GM12878 (cell line): ENCODE measurements around the gene IRF4. TPM values are rescaled to one million over a fixed set of nuclear protein-coding genes. Genes with fewer than 3 reads are reported as not detected.

Experiments
- ATAC-seq: fragments of 200-7000 bp; cut with Tn5 transposase; 3 replicates; pipeline ENCODE4 v1.9.1; 2020; ENCODE audit warnings: mild to moderate bottlenecking, moderate library complexity
- BruUV-seq: library from RNA; stranded (reverse); fragments of 400-500 nt; replicated peaks from 2 replicates; lab custom pipeline; 2021; lab: Mats Ljungman, UMichigan
- CTCF ChIA-PET: fragments of 300-600 bp; sonication (Branson Sonifier 250); formaldehyde crosslinking; extraction: SDS; loops from one replicate; lab custom pipeline; 2021; ENCODE audit warnings: inconsistent platforms; lab: Yijun Ruan, JAX
- POLR2A ChIA-PET: fragments of 350-600 bp; formaldehyde crosslinking; extraction: SDS; loops from one replicate; lab custom pipeline; 2021; ENCODE audit warnings: inconsistent platforms; lab: Charles Lee
- RAD21 ChIA-PET: fragments of 300-600 bp; sonication (Branson Sonifier 250); formaldehyde crosslinking; loops from one replicate; lab custom pipeline; 2023; ENCODE audit warnings: antibody characterized with exemption; ENCODE audit not compliant: unreplicated experiment; lab: Charles Lee
- SMC1A ChIA-PET: fragments of 300-600 bp; sonication (Branson Sonifier 250); formaldehyde crosslinking; loops from one replicate; lab custom pipeline; 2023; ENCODE audit not compliant: unreplicated experiment, uncharacterized antibody; lab: Charles Lee
- DNase-seq: peaks from one replicate; pipeline ENCODE4 v3.0.0-alpha.2; 2011; ENCODE audit warnings: low read depth, low spot score
- FAIRE-seq: peaks from 3 replicates; lab custom pipeline; 2011; peaks lifted over from hg19 to GRCh38; lab: Jason Lieb, UNC
- H2AFZ ChIP-seq: 2 replicates; pipeline ENCODE4 v1.6.0; 2011; ENCODE audit warnings: low read depth, low read length, control low read depth; ENCODE audit not compliant: control insufficient read depth
- H3K27ac ChIP-seq: 2 replicates; pipeline ENCODE4 v1.5.1; 2011; ENCODE audit warnings: control low read depth; ENCODE audit not compliant: control insufficient read depth, insufficient read depth
- H3K27me3 ChIP-seq, 2 experiments: replicated peaks in 1 of 2; 2 replicates each; pipeline versions ENCODE4 v1.6.0 to v1.6.1; 2011; ENCODE audit warnings: low read length in 1 of 2; ENCODE audit not compliant: control insufficient read depth in 2 of 2, insufficient read depth in 2 of 2
- H3K36me3 ChIP-seq, 2 experiments: 2 replicates each; pipeline ENCODE4 v1.5.1; 2011; ENCODE audit warnings: low read length in 1 of 2; ENCODE audit not compliant: control insufficient read depth in 2 of 2, insufficient read depth in 2 of 2
- H3K4me1 ChIP-seq: 2 replicates; pipeline ENCODE4 v1.6.1; 2011; ENCODE audit warnings: mild to moderate bottlenecking, low read length, moderate library complexity, mixed read lengths; ENCODE audit not compliant: control insufficient read depth, insufficient read depth
- H3K4me2 ChIP-seq: 2 replicates; pipeline ENCODE4 v1.6.0; 2011; ENCODE audit warnings: control low read depth; ENCODE audit not compliant: control insufficient read depth, insufficient read depth
- H3K4me3 ChIP-seq: fragments of 200-600 bp; sonication (generic); 2 replicates; pipeline ENCODE4 v1.5.1; 2016
- H3K79me2 ChIP-seq: 2 replicates; pipeline ENCODE4 v1.6.0; 2011; ENCODE audit warnings: low read length; ENCODE audit not compliant: control insufficient read depth, insufficient read depth
- H3K9ac ChIP-seq: 2 replicates; pipeline ENCODE4 v1.8.0; 2011; ENCODE audit warnings: low read length, control low read depth, mixed read lengths; ENCODE audit not compliant: control insufficient read depth, insufficient read depth
- H3K9me3 ChIP-seq: replicated peaks from 3 replicates; pipeline ENCODE4 v1.5.1; 2011; ENCODE audit warnings: mild to moderate bottlenecking, low read length; ENCODE audit not compliant: control insufficient read depth, insufficient read depth
- H4K20me1 ChIP-seq: 2 replicates; pipeline ENCODE4 v1.6.0; 2011; ENCODE audit not compliant: control insufficient read depth, insufficient read depth
- CBX5 ChIP-seq: sonication (generic); IDR thresholded peaks from 2 replicates; pipeline ENCODE4 v1.6.1; 2016; ENCODE audit warnings: low read depth, moderate library complexity, mild to moderate bottlenecking, inconsistent platforms
- IKZF2 ChIP-seq, 2 experiments: fragments of 450-650 bp; IDR thresholded peaks; 2 replicates each; pipeline ENCODE4 v1.6.1; 2017; ENCODE audit warnings: mild to moderate bottlenecking in 2 of 2, moderate library complexity in 2 of 2
- MXI1 ChIP-seq: fragments of 150-350 bp; IDR thresholded peaks from 2 replicates; pipeline ENCODE4 v1.6.1; 2011; ENCODE audit warnings: low read depth, mild to moderate bottlenecking, inconsistent platforms, low read length, improper control_type of control experiment
- PML ChIP-seq: IDR thresholded peaks from 2 replicates; pipeline ENCODE4 v1.6.1; 2012; ENCODE audit warnings: low read length, inconsistent platforms
- POLR2AphosphoS2 ChIP-seq: IDR thresholded peaks from 2 replicates; pipeline ENCODE4 v1.6.1; 2011; ENCODE audit warnings: low read depth, mild to moderate bottlenecking, low read length, improper control_type of control experiment, moderate library complexity
- SRF ChIP-seq, 2 experiments: IDR thresholded peaks; 2 replicates each; pipeline ENCODE4 v1.6.1; 2011; ENCODE audit warnings: low read depth in 2 of 2, low read length in 2 of 2, mild to moderate bottlenecking in 1 of 2, moderate library complexity in 1 of 2
- WRNIP1 ChIP-seq: IDR thresholded peaks from 2 replicates; pipeline ENCODE4 v1.6.1; 2011; ENCODE audit warnings: low read depth, low read length, improper control_type of control experiment, borderline replicate concordance
- WGBS: methylation state at CpG from one replicate; pipeline ENCODE4 v1.1.6; 2016; ENCODE audit warnings: low lambda C conversion rate; ENCODE audit not compliant: insufficient replicate concordance, insufficient coverage; ENCODE audit errors: missing lambda C conversion rate; 5-methylcytosine and 5-hydroxymethylcytosine counted together
- in situ Hi-C: fragments of 300-500 bp; cut with MboI; formaldehyde crosslinking; loops from 9 replicates; pipeline ENCODE4 v1.14.3; 2018; ENCODE audit warnings: mixed read lengths
- intact Hi-C: fragments of 100-400 bp; cut with micrococcal nuclease; formaldehyde crosslinking; loops from one replicate; pipeline ENCODE4 v1.14.2; 2022; ENCODE audit not compliant: unreplicated experiment
- polyA plus RNA-seq, 11 experiments: library from polyadenylated mRNA; depleted of rRNA in 4 of 11; unstranded in 6 of 11; stranded (reverse) in 5 of 11; fragments of >200 nt; fragmentation: Nextera tagmentation in 4 of 11; fragmentation: Illumina TruSeq in 1 of 11; extraction: Ambion mirVana in 4 of 11; extraction: Trizol in 1 of 11; gene quantifications; 1 replicate in 1 of 11; 2 replicates in 10 of 11; pipeline versions ENCODE4 v1.2.1 to v1.2.3, GENCODE V29; 2011 to 2016; ENCODE audit warnings: inconsistent platforms in 2 of 11, missing spikeins in 2 of 11, low read depth in 1 of 11
- total RNA-seq, 4 experiments: library from RNA; depleted of rRNA in 3 of 4; stranded (reverse); fragments of >200 nt in 3 of 4; fragmentation: Illumina TruSeq in 1 of 4; extraction: Trizol in 1 of 4; gene quantifications; 2 replicates each; pipeline versions ENCODE4 v1.2.1 to v1.2.3, GENCODE V29; 2013 to 2021
- TF ChIP-seq, protein P1 (sequence below): IDR thresholded peaks from 2 replicates; pipeline ENCODE4 v1.6.1; 2011; ENCODE audit warnings: low read depth, mild to moderate bottlenecking, low read length, moderate library complexity, borderline replicate concordance; ENCODE audit errors: extremely low read depth
- TF ChIP-seq, protein P2 (sequence below): IDR thresholded peaks from 2 replicates; pipeline ENCODE4 v1.6.1; 2011; ENCODE audit warnings: low read depth, low read length, improper control_type of control experiment, borderline replicate concordance
- TF ChIP-seq, protein P3 (sequence below): fragments of 450-650 bp; IDR thresholded peaks from 2 replicates; pipeline ENCODE4 v1.6.1; 2017; ENCODE audit warnings: mild to moderate bottlenecking, moderate library complexity
- TF ChIP-seq, protein P4 (sequence below): fragments of 450-650 bp; formaldehyde crosslinking; IDR thresholded peaks from 2 replicates; pipeline ENCODE4 v1.4.0; 2022; ENCODE audit warnings: mild to moderate bottlenecking, moderate library complexity
- TF ChIP-seq, protein P5 (sequence below): fragments of 450-650 bp; IDR thresholded peaks from 2 replicates; pipeline ENCODE4 v1.6.1; 2017; ENCODE audit warnings: borderline replicate concordance

The IRF4 gene
- total and polyA plus RNA-seq, 10 of the 15 experiments (the other 5 are each of a cell fraction or from before 2014, with no cell fraction given), result 50.0 to 495 (median 257) TPM

- TF ChIP-seq PML (no peak), WRNIP1 (no peak), MXI1 (no peak), CBX5 (no peak)
- TF ChIP-seq, protein P1, sequence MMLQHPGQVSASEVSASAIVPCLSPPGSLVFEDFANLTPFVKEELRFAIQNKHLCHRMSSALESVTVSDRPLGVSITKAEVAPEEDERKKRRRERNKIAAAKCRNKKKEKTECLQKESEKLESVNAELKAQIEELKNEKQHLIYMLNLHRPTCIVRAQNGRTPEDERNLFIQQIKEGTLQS, result no peak
These were observed 45.5 kb downstream of the IRF4 start (continued) for GRCh38 chr6:437037-437392.

DNA sequence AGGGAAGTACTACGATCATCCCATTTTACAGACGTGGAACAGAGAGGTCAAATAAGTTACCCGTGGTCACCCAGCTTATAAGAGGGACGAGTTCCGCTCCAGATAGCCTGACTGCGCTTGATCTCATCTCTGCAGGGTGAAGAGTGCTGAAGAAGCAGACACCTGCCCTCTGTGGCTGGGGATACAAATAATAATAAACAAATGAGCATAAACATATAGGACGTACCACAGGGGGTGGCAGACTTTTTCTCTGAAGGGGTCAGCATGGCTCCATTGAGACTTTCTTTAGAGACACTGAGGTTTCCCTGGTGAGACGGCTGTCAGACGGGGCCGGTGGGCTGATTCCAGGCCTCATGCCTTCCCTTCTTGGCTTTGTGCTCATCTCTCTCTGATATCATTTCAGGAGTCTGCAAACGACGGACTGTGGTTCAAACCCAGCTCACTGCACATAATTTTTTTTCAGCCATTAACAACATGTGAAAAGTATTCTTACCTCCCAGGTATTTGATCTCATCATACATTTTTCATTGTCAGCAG, 47.1 kb downstream of the IRF4 start:
- no peaks in the 10 kb centered on the region for H4K20me1 ChIP-seq
- WGBS, result 57% methylated on average over 12 of the region's 12 CpGs
- H3K79me2 ChIP-seq, result no peaks in the 10 kb centered on the region
- in situ Hi-C loops (no loop called here), intact Hi-C loops (no loop called here)
- FAIRE-seq, result no peak
- no peaks in the 10 kb centered on the region for H3K27me3 ChIP-seq
- ChIA-PET SMC1A (interaction anchor here (1.1 kb wide), 1 partner anchor 154 kb away, joined by 3 read pairs; no protein-coding TSS in a partner anchor), CTCF (interaction anchor here (0.7 kb wide), 1 partner anchor 29 kb away, joined by 3 read pairs; no protein-coding TSS in a partner anchor), POLR2A (no interaction called here), RAD21 (no interaction called here)
- no peak overlapping the region for H3K9ac ChIP-seq
- H3K27ac ChIP-seq, result no peak overlapping the region
- no peak for ATAC-seq
- no peaks in the 10 kb centered on the region for H3K9me3 ChIP-seq
- H3K4me3 ChIP-seq, result no peak overlapping the region
- no TSS peak for BruUV-seq
- no peak for DNase-seq
- no peak overlapping the region for H2AFZ ChIP-seq
- H3K4me2 ChIP-seq, result no peak overlapping the region
- peaks cover 15% of the 10 kb centered on the region for H3K4me1 ChIP-seq
- no peaks in the 10 kb centered on the region for H3K36me3 ChIP-seq
- TF ChIP-seq, protein P2, sequence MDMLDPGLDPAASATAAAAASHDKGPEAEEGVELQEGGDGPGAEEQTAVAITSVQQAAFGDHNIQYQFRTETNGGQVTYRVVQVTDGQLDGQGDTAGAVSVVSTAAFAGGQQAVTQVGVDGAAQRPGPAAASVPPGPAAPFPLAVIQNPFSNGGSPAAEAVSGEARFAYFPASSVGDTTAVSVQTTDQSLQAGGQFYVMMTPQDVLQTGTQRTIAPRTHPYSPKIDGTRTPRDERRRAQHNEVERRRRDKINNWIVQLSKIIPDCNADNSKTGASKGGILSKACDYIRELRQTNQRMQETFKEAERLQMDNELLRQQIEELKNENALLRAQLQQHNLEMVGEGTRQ, result no peak
- TF ChIP-seq, protein P3, sequence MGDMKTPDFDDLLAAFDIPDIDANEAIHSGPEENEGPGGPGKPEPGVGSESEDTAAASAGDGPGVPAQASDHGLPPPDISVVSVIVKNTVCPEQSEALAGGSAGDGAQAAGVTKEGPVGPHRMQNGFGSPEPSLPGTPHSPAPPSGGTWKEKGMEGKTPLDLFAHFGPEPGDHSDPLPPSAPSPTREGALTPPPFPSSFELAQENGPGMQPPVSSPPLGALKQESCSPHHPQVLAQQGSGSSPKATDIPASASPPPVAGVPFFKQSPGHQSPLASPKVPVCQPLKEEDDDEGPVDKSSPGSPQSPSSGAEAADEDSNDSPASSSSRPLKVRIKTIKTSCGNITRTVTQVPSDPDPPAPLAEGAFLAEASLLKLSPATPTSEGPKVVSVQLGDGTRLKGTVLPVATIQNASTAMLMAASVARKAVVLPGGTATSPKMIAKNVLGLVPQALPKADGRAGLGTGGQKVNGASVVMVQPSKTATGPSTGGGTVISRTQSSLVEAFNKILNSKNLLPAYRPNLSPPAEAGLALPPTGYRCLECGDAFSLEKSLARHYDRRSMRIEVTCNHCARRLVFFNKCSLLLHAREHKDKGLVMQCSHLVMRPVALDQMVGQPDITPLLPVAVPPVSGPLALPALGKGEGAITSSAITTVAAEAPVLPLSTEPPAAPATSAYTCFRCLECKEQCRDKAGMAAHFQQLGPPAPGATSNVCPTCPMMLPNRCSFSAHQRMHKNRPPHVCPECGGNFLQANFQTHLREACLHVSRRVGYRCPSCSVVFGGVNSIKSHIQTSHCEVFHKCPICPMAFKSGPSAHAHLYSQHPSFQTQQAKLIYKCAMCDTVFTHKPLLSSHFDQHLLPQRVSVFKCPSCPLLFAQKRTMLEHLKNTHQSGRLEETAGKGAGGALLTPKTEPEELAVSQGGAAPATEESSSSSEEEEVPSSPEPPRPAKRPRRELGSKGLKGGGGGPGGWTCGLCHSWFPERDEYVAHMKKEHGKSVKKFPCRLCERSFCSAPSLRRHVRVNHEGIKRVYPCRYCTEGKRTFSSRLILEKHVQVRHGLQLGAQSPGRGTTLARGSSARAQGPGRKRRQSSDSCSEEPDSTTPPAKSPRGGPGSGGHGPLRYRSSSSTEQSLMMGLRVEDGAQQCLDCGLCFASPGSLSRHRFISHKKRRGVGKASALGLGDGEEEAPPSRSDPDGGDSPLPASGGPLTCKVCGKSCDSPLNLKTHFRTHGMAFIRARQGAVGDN, result no peak
- TF ChIP-seq IKZF2 (IDR thresholded peaks at IDR 0.05) (no peak), SRF (IDR thresholded peaks at IDR 0.05; ENCODE audit: low read depth in 2 of 2, low read length in 2 of 2) (no peak), POLR2AphosphoS2 (no peak)
- TF ChIP-seq, protein P4, sequence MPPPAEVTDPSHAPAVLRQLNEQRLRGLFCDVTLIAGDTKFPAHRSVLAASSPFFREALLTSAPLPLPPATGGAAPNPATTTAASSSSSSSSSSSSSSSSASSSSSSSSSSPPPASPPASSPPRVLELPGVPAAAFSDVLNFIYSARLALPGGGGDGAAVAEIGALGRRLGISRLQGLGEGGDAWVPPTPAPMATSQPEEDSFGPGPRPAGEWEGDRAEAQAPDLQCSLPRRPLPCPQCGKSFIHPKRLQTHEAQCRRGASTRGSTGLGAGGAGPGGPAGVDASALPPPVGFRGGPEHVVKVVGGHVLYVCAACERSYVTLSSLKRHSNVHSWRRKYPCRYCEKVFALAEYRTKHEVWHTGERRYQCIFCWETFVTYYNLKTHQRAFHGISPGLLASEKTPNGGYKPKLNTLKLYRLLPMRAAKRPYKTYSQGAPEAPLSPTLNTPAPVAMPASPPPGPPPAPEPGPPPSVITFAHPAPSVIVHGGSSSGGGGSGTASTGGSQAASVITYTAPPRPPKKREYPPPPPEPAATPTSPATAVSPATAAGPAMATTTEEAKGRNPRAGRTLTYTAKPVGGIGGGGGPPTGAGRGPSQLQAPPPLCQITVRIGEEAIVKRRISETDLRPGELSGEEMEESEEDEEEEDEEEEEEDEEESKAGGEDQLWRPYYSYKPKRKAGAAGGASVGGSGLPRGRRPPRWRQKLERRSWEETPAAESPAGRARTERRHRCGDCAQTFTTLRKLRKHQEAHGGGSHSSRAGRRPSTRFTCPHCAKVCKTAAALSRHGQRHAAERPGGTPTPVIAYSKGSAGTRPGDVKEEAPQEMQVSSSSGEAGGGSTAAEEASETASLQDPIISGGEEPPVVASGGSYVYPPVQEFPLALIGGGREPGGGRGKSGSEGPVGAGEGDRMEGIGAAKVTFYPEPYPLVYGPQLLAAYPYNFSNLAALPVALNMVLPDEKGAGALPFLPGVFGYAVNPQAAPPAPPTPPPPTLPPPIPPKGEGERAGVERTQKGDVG (CRISPR knock-in tag), result no peak
- TF ChIP-seq, protein P5, sequence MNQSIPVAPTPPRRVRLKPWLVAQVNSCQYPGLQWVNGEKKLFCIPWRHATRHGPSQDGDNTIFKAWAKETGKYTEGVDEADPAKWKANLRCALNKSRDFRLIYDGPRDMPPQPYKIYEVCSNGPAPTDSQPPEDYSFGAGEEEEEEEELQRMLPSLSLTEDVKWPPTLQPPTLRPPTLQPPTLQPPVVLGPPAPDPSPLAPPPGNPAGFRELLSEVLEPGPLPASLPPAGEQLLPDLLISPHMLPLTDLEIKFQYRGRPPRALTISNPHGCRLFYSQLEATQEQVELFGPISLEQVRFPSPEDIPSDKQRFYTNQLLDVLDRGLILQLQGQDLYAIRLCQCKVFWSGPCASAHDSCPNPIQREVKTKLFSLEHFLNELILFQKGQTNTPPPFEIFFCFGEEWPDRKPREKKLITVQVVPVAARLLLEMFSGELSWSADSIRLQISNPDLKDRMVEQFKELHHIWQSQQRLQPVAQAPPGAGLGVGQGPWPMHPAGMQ, result no peak
